Activated T-helper 1 cell treated with anti-CD3 and anti-CD28 coated beads, Interleukin-2, amount 50 U/mL, for 16 hours (primary cell): Measurements from ENCODE around the gene EPB41L4A.

Experiments
- DNase-seq, 2 donors: peaks; one replicate each; pipeline ENCODE4 v3.0.0-alpha.2; 2020; ENCODE audit warnings: low read depth in 1 of 2, low spot score in 1 of 2

EPB41L4A gene

DNA sequence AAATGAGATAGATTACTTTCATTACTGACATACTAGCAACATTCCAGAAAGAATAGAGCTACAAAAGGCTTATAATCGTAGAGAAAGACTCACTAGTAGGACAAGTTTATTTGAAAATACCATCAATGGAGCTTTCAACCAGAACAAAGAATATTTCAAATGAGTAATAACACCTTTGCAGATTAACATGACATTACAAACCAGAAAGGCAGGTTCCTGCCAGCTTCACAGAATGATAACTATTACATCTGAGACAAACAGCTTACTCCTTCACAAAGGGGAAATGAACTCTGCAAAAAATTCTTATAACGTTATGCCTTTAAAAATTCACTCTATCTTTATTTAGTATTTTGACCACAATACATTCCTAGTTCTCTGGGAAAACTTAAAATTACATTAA, 103.1 kb downstream of the EPB41L4A start:
- DNase-seq = no peak

DNA sequence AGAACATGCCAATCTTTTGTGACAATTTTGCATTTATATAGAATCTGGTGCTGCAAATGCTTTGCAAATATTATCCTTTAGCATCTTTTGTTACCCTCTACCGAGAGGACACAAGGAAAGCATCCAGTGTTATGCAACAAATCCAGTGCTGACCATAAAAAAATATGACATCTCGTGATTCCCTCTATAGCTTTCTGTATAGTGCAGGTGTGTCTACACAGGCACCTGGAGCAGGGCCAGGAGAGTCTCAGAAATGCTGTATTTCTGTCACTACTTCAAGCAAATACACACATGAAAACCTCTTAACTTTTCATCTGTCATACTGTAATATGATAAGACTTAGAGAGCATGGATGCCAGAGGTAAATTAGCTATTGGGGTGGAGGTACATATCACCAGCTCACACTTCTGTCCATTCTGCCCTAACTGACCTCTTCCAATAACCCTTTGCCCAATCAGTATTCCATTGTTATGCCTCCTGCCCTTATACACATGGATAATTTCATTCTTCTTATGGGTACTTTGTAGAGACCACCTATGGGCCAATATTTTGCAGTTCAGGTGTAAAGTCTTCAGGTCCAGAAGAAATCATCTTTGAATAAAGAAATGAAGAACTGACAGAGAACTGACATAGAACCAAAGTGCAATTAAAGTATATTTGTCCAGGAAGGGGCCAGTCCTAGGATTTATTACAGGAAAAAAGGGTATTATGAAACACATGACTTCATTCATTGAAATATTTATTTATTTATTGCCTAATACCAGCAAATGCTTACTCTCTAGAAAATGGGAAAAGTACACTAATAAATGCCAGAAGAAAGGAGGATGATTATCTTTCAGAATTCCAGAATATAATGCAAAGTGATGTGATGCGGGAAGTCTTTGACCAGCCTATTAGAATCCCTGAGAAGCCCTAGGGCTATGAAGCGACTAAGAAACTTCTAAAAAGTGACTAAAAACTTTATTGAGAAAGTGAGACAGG, 106.5 kb downstream of the EPB41L4A start:
- DNase-seq = no peak

DNA sequence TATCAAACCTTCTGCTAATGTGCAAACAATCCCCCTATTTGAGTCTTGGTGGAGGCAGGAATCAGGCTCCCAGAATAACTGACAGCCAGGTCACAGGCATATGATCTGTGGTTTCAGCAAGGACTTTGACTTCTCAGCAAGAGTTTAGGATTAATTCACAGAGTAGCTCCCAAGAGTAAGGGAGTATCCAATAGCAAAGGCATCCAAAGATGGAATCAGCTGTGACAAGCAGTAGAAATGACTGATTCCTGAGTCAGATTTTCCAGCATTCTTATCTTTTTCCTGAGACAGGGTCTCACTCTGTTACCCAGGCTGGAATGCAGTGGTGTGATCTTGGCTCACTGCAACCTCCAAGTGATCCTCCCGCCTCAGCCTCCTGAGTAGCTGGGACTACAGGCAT, 108.3 kb downstream of the EPB41L4A start:
- no peak for DNase-seq

DNA sequence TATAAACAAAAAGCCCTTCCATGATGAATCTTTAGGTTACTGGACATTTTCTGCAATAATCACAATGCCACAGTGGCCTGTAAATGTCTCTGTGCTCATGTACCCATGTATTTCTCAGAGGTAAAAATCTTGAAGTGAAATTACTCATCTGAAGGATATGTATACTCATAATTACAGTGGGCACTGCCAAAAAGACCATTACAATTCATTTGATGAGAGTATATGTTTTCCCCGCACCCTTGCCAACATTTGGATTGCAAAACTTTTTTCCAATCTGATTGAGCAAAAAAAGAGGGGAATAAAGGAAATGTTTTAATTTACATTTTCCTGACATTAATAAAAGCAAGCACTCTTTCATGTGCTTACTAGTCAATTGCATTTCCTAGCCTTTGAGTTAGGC, 110.5 kb downstream of the EPB41L4A start:
- no peak for DNase-seq

DNA sequence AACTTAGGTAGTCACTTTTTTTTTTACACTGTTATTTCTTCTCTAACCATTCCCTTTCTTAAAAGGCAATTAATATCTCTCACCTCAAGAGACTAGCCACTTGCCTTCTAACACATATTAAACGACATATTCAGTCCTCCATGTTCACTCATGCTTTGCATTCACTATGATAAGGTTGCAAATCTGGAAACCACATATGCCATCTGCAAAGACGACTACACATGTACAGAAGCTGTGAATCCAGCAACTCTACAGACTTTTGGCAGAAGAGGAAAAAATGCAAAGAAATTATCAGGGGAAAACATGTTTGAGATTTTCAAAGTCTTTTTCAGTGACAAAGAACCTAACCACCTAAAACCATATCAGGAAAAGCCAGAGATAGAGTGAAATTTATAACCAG, 112.1 kb downstream of the EPB41L4A start:
- no peak for DNase-seq

DNA sequence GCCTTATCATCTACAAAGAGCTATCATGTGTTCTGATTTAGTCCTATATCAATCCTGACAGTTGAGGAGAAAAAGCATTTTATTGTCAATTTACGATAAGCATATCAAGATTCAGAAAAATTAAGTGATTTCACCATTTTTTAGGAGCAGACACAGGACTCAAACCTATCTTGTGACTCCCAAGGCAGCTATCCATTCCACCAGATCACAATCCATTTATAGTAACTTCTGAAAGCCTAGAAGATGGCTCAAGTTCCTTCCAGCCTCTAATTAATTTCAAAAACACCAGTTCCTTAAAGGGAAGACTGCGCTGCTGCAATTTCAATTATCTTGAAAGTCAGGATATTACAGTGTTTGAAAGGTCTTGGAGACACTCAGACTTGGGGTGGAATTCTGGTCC, 114.3 kb downstream of the EPB41L4A start:
- no peak for DNase-seq

DNA sequence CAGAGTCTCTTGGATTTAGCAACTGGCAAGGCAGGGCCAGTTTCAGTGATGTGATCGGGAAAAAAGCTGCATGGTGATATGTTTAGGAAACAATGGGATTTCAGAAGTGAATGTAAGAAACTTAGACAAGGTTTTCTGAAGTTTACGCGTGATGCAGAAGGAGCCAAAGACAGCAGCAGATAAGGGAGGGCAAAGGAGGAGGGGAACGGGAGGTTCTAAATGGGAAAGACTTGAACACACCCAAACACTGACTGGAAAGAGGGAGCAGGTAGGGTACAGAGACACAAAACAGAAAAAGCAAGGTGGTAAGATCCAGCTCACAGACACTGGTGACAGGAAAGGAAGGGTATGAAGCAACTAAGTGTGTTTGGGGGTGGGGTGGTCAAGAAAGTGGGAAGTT, 115.4 kb downstream of the EPB41L4A start:
- DNase-seq = no peak

DNA sequence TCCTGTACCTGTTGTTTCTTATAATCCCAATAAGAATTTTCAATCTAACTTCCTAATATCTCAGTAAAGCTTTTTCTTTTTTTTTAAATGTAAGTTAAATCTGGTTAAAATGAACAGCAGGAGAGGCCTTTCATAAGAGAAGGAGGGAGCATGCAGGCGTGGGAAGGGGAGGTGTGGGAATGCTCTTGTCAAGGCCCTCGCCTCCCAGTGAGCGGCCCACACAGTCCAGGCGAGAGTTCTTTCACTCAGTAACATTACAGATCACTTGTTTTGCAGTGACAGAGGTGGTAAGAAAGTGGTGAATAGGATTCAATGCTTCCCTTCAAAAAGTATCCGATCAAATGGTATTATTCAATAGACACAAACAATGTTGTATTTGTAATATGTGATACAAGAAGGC, 125.0 kb downstream of the EPB41L4A start:
- DNase-seq = no peak

DNA sequence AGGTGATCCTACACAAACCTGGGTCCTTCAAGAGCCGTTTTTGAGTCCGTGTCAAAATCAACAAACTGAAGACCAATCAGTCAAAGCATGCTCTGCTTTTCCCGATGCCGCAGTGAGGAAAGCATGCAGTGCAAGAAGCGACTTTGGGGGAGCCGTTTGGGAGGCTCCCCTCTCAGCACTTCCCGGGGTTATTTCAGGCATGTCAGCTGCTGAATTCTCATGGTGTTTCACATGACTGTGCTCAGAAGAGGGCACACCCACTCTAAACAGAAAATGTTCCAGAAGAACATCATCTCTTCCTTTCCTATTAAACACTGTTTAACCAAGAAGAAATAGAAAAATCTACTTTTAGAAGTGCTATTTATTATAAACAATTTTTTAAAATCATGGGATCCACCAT, 125.5 kb downstream of the EPB41L4A start:
- no peak for DNase-seq

DNA sequence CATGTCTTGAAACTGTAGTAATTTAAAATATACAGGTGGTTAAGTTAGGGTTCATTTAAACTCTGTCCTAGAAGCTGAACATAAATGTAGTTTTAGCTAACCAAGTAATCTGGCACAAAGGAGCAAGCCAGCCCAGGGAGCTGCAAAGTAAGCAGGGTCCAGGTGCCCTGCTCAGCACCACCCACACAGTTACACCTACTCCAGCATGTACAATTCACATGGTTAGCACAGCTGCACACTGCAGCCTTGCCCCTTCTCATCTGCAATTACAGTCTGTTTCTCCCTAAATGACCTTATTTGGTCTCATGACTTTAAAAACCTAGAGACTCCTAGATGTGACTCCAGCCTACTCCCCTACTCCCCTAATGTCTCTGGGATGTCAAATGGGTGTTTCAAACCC, 128.4 kb downstream of the EPB41L4A start:
- DNase-seq = no peak

DNA sequence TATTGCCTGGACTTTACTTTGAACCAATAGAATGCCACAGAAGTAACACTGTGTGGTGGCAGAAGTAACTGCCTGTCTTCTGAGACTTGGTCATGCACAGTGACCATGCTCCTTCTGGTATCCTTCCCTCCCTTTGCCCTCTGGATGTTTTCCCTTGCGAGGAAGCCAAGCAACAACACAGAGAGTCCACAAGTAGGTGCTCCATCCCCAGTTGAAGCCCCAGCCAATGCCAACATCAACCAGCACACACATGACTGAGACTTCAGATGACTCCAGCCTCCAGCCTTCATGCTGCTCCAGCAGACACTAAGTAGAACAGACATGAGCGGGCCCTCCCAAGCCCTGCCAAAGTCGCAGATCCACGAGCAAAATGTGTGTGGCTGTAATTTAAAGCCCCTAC, 129.6 kb downstream of the EPB41L4A start:
- DNase-seq = no peak

DNA sequence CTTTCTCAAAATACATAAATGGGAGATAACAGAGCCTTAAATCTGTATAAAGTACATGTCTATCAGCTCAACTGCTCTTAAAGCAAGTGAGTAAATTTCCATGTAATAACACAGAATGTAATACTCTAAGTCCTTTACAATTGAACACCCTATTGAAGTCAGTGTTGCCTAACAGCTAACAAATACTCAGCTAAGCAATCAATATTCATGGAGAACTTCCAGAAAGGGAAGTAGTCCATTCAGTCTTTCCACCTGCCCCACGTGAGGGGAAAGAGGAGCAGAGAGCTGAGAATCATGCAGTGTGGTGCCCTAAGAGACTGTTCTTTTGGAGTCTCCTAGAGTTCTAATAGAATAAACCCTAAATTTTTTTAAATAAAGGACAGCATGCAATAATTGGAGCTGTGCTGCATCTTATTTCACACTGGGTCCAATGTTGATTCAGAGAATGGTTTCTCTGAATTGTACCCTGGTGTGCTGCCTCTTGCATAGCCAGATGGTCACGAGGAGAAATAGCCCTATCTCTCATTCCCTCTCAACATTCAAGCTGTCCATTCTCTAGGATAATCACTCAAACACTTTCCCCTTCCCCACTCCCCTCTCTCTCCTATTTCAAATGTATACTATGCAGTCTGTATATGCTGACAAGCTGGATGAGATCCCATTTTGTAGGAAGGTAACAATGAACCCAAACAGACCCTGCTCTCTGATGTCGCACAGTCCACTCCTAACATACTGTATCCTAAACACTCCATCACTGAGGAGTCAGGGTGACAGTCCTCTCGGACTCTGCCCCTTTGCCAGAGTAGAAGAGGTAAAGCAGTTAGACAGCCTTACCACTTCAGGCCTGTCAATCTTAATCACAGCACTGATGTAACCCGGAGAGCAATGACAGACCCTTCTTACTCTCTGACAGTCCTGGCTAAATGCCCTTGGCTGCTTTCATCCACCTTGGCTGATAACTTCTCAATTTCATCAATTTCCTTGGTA, 134.8 kb downstream of the EPB41L4A start:
- DNase-seq = no peak

DNA sequence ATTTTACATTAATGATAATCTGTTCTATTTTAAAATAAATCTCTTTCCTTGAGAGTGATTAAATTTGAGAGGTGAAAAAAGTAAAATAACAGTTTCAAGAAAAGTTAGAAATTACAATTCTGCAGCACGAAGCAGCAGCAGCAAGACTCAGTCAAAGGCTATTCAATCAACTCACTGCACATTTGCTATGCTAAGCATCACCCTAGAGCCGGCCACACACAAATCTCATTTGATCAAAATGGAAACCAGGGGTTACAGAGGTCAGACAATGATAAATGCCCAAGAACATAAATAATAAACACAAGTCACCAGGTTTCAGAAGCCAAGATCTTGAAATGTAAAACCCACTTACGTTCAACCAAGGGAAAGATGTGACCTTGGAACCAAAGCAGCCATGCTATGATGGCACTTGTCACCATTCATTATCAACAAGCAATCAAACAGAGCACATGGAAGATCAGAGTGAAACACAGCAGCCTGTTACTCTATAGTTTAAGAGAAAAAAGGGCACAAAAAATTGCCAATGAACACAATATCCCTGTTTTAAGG, 136.0 kb downstream of the EPB41L4A start:
- no peak for DNase-seq

DNA sequence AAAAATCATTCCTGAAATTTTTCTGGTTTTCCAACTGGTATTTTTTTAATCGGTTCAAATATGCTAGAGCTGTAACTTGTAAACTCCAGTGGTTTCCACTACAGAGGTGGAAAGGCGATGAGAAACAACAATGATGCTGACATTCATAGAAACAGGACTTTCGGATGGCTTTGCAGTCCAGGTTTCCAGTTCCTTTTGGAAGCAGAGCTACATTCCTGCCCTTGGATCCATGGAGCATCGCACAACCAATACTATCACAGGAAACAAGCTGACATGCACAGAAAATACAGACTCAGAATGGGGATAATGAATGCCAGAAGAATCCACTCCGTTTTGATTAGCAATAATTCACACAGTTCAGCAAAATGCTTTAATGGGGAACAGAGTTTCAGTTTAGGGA, 140.0 kb downstream of the EPB41L4A start:
- no peak for DNase-seq

DNA sequence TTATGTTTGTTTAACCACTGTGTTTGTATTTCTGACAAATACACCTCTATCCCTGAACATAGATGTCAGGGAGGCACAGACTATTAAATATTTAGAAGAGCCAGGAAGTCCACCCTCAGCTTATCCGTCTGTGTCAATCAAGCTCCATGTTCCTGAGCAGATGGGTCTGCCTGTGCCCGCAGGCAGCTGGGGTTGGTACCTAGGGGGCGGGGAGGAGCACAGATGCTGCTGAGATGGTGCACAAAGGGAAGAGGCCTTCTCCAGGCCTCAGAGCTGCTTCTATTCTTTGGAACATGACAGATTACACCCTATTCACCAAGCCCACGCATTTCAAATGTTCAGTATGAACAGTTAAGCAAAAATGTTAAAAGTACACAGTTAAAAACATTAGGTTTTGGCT, 142.1 kb downstream of the EPB41L4A start:
- DNase-seq = no peak

DNA sequence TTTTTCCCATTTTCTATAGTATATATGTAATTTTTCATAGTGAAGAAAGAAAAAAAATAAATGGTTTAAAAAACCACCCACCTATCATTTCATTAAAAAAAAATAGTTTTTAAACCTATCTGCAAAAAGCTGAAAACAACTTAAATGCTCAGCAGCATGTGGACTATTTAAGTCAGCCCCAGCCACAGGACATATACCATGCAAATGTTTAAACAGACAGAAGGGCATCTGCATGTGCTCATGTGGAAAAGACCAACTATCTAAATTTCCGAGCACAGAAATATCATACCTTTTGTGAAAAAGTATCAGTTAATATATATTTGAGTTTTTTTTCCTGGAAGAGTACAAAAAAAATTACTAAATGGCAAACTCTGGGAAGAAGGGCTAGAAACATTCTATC, 143.4 kb downstream of the EPB41L4A start:
- no peak for DNase-seq

DNA sequence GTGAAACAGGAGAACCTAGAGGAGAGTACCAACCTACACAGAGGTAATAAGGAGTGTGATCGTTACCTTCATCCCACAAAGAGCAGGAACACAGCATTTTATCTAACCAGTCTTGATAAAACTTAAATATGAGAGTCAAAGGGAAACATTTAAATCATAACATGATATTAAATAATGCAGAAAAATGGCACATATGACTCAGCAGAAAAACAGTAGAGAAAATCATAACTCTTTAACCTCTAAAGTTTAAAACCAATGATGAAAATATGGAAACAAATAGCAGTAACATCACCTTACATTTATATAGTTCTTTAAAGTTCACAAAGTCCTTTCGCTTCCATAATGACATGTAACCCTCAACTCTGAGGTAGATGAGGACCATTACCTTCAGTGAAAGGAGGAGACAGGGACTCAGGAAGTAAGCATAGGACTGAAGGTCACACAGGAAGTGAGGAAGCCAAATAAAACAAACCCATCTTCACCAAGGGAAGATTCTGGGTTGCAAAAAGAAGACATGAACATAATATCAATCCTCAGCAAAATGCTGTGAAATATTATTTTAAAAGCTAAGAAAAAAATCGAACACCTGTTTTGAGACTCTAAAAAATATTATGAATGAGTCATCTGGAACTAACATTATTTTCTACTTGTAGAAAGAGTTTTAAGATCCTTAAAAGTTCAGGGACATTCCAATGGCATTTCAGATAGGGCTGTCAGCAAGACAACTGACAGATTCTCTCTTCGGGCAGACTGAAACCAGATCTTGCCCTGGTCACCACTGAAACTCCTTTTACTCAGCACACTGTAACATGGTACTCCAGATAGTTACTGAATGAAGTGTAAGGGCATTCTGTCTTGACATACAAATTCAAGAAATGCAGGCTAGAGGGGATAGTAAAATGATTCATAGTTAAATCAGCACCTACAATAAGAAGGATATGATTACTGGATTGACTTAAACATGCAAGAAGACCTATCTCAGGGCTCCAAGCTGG, 148.5 kb downstream of the EPB41L4A start:
- DNase-seq = no peak

DNA sequence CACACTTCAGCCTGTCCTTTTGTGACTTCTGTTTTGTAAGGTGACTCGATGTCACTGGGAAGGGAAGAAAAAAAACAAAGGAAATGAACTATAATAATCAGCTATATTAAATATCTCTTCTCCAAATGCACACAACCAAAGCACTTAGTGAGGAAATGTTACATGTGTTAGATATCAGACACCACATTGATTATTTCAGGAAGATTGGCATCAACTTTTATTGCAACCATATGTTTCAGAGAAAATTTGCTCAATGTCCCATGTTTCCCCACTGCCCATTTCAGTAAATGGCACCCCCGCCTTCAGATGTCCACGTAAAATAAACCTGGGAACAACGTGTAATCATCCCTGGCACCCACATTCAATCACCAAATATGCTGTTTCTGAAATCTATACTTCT, 151.8 kb downstream of the EPB41L4A start:
- no peak for DNase-seq

DNA sequence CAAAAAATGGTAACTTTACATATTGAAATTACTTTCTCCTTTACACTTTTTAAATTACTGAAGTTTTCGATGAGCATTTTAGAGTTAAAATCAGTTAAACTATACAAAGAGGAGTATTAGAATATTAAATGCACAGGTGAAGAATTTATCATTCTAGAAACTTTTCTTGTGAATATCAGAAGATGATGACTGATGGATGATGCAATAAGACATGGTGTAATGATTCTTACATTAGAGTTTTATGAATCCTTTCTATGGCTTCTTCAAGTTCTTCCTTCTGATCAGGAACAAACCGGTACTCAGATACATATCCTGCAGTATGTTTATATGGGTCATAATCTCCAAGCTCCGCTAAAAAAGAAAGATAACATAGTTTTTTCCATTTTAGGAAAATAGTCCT, 154.4 kb downstream of the EPB41L4A start:
- DNase-seq = no peak

DNA sequence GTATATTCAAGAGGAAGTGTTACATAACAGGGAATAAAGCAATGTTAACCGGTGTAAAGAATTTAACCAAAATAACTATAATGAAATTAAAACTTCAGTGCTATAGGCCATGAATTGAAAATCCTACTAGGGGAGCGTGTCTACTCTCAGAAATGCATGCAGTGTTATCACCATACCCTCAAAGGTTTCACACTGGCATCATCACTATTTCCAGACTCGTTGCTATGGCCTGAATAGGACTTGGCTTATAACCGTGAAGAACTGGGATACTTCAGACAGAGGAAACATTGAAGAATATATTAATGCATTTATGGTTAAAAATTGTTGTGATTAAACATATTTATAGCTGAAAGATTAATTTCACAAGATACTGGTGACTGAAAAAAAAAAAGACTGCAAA, 154.9 kb downstream of the EPB41L4A start:
- DNase-seq = no peak
